GM08714 (cell line): ENCODE data around the gene ZNF680.

Experiments used
- H3K4me3 ChIP-seq: fragments of 200-500 bp; sonication (Bioruptor generic); 2 replicates; pipeline ENCODE4 v1.5.1; 2014; ENCODE audit warnings: mild to moderate bottlenecking, low read length, inconsistent platforms
- ZNF274 ChIP-seq: IDR thresholded peaks from 2 replicates; pipeline ENCODE4 v1.6.1; 2012; ENCODE audit warnings: mild to moderate bottlenecking, low read depth, low read length

The ZNF680 gene

DNA sequence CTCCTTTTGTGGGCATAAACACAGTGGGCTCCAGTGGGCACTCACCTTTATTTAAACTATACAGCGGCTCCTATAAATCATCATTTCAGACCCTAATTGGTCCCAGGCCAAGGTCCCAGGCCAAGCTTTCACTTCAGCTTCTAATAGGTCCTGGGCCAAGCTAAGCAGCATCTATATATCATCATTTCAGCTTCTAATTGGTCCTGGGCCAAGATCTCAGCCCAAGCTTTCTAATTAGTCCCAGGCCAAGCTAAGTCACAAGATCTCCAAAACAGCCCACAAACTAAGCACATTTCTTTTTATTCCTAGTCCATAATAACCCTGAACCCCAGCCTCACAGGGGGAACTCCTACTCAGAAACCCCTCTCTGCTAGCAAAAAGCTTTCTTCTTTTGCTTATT lies 47.1 kb downstream of the ZNF680 start:
- H3K4me3 ChIP-seq: no peak overlapping the region
- TF ChIP-seq ZNF274: no peak

DNA sequence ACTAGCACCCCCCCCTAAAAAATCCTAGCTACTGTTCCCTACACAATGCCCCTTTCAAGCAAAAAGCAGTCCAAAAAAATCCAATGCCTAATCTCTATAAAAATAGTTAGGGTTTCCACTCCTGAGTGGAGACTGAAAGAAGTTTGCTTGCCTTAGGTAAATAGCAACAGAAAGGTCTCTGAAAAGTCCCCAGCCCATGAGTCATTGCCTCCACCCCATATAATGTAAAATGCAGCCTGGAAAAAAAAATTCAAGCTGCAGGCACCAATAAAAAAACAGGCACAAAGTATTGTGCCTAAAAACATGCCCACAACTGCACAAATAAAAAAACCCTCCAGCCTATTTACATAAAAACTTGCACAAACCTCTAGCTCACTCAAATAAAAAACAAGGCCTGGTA lies 47.5 kb downstream of the ZNF680 start:
- TF ChIP-seq ZNF274: no peak
- H3K4me3 ChIP-seq: no peak overlapping the region

DNA sequence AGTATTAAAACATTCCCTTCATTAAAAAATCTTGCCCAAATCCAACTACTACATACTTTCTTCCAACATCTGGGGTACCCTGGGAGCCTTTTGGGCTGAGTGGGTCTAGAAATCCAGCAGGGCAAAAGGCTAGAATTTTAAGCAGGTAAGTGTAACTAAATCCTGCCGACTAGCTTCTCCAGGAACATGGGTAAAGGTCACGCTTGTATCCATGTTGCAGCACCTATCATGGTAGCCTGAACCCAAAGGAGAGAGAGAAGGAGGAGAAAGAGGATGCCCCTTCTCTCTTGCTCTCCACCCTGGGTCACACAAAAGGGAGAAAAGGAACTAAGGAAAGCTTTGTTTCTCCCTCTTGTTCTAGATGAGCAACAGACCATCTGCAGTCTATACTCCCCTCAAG lies 53.3 kb downstream of the ZNF680 start:
- H3K4me3 ChIP-seq: no peak overlapping the region
- TF ChIP-seq ZNF274: no peak

DNA sequence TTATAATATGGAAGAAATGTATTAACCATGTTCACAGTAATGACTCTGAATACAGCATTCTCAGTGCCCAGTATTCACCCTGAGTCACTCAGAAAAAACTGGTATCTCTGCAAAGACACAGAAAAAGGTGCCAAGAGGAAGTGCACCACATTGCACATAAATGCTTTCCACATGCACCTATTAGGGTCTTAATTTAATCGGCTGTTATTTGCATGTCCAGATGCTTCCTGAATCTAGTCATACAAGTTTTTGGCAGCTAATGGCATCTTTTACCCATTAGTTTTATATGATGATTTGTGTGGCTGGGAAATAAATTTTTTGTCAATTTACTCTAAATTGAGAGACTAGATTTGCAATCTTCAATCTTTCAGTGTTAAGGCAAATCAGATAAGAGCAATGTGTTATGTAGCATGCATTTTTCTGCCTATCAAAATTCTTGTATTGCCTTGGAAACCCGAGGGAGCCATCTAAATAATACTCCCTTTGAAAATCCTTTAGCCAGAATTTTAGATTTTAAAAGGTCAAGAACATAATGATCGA lies 58.2 kb downstream of the ZNF680 start:
- TF ChIP-seq ZNF274: no peak
- no peak overlapping the region for H3K4me3 ChIP-seq

DNA sequence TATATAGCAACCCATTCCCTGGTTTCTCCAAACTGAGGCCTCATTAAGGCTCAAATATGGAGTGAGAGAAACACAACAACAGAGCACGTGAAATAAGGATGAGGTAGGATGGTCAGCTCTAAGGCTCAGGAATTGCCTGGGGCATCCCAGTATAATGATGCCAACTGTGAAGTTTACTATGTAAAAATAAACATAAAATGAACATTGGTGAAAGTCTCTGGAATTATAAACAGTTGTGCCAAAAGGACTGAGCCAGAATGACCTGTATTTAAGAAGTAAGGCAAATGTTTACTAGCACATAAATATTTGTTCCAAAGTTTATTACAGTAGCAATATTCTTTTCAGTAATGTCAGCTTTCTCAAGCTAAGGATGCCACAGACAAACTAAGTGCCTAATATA lies 64.6 kb downstream of the ZNF680 start:
- H3K4me3 ChIP-seq: no peak overlapping the region
- TF ChIP-seq ZNF274: no peak

DNA sequence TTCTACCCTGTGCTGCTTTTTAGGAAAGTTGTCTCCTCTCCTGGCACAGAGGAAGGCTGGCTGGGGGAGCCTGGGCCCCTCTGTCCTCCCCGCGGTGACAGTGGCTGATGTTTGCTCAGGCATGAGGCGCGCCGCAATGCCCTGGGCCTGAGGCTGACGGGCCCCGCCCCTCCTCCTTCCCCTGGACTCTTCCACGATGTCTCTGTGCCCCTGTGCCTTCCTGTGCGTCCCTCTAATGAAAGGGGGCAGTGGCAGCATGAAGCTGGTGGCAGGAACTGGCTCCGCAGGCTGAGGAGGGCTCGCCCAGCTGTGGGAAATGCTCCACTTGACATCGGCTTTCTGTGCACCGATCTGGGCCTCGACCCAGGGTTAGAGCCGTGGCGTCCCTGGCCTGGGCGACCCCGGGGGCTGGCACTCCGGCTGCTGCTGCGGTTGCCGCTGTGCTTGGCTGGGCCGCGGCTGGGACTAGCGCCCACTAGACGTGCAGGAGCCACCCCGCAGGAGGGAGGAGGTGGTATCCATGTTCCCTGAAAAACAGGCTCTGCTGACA lies 67.9 kb downstream of the ZNF680 start:
- no peak for TF ChIP-seq ZNF274
- no peak overlapping the region for H3K4me3 ChIP-seq

DNA sequence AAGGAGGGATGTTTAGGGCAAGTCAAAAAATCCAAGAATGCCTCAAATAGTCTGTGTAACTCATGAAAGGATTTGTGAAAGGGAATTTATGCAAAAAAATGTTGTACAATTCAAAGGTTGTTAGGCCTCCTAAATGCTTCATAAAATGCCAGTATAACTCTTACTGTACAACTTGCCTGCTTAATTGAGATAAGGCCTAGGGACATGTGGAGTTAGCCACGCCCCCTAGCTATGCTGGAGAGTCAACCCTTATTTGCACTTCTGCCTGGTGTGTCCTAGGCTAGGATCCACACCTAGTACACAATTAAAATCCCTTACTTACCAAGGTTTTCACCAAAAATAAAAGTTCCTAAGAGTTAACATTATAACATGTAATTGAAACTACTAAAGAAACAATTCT lies 77.2 kb downstream of the ZNF680 start:
- TF ChIP-seq ZNF274: no peak
- H3K4me3 ChIP-seq: no peak overlapping the region
